Astrocyte (in vitro differentiated cells and primary cell): ENCODE data around the gene LMX1B.

ENCODE experiments used
- EZH2 ChIP-seq: IDR thresholded peaks from 2 replicates; pipeline ENCODE4 v1.6.1; 2012; ENCODE audit warnings: mild to moderate bottlenecking, low read length, inconsistent platforms; ENCODE audit not compliant: insufficient read depth
- TF ChIP-seq, protein P1 (sequence below): IDR thresholded peaks from 2 replicates; pipeline ENCODE4 v1.5.1; 2011; ENCODE audit warnings: low read depth, mild to moderate bottlenecking, inconsistent platforms, low read length, moderate library complexity; ENCODE audit not compliant: insufficient read depth

DNA sequence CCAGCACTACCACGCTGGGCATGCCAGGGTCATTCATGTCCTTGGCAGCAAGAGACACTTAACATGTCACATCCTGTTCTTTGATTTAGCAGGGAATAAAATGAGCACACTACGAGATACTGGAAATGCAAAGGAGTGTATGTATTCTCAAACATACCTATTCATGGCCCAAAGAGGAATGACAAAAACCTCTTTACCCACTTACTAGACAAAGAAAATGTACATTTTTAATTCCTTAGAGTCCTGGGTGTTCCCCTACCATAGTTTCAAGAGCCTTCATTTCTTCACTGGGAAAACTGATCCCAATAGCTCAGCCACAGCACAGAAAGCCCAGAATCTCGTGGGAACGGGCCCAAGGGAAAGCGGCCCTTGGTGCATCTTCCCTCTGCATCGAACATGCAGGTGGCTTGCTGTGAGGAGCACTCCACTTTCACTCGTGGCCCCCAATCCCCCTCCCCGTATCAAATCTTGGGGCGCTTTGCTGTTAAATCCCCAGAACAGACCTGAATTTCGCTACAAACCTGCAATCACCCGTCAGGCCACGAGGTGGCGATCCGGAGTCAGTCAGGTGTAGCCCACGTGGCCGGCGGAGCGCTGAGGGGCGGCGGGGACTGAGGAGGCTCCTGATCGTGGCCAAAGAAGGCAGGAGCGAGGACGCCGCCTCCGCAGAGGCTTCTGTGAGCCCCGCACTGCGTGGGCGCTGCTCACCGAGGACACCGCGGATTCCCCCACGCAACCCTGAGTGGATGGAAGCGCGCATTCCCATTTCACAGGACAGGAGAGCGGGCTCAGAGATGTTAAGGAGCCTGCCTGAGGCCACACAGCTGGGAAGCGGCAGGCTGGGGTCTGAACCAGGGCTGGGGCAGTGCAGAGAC is 91.4 kb downstream of the LMX1B start:
- TF ChIP-seq, protein P1, sequence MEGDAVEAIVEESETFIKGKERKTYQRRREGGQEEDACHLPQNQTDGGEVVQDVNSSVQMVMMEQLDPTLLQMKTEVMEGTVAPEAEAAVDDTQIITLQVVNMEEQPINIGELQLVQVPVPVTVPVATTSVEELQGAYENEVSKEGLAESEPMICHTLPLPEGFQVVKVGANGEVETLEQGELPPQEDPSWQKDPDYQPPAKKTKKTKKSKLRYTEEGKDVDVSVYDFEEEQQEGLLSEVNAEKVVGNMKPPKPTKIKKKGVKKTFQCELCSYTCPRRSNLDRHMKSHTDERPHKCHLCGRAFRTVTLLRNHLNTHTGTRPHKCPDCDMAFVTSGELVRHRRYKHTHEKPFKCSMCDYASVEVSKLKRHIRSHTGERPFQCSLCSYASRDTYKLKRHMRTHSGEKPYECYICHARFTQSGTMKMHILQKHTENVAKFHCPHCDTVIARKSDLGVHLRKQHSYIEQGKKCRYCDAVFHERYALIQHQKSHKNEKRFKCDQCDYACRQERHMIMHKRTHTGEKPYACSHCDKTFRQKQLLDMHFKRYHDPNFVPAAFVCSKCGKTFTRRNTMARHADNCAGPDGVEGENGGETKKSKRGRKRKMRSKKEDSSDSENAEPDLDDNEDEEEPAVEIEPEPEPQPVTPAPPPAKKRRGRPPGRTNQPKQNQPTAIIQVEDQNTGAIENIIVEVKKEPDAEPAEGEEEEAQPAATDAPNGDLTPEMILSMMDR: peak; percentile 65
- no peak for TF ChIP-seq EZH2
